ENCODE data around the gene SHC2.

DNA sequence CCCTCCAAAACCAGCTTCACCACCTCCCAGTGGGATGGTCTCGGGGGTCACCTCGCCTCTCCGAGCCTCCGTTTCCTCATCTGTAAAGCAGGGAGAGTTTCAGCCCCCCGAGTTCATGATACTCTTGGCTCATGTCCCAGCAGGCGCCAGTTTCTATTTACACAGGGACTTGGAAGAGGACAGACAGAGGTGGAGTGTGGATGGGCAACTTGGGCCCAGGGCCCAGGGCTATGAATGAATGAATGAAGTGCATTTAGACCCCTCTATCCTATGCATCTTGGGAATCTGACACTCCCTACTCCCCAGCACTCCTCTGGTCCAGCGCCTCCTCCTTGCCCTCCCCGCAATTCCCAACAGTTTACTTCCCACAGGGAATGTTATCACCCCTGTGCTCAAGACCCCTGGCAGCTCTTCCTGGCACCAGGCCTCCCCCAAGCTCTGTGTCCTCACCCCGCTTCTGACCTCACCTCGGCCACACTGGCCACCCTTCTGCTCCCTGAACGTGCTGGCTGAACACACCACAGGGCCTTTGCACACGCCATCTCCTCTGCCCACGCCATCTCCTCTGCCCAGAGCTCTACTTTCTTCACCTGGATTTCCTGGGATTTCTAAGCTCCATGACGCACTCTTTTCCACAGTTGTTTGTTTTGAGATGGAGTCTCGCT lies 46.9 kb downstream of the SHC2 start:
- TF ChIP-seq CTCF (IDR thresholded peaks at IDR 0.05) (no peak), POLR2A (IDR thresholded peaks at IDR 0.05) (no peak)

All from body of pancreas (tissue), 4 donors.